ENCODE measurements around the gene PPP3CA. TPM values are rescaled to one million over a fixed set of nuclear protein-coding genes. Genes with fewer than 3 reads are reported as not detected.

The PPP3CA gene
- total RNA-seq, 1 experiment from 2014 or later: 129 TPM

DNA sequence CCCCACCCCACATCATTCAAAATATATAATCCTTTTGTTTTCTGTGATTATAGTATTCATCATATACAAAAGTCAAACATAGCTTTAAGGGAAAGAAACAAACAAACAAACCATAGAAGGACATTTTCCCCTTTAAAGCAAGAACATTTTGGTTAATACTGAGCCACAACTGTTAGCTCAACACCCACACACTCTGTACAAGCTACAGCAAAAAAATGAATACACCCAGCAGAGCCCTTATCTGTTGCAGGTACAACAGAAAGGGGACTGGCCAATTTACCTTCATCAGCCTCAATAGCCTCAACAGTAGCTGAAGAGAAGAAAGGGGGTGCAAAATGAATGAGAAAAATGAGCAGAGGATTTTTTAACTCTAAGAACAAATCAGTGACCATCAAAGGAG lies 318.4 kb downstream of the PPP3CA start:
- DNase-seq (ENCODE audit: low spot score): no peak
- CTCF ChIA-PET: no interaction called here
- Histone ChIP-seq H3K27ac (ENCODE audit: low read depth, low read length, poor library complexity, severe bottlenecking) (no peak overlapping the region), H3K9me3 (ENCODE audit: low read depth, low read length, poor library complexity, severe bottlenecking) (no peaks in the 10 kb centered on the region), H3K4me3 (ENCODE audit: low read depth, low read length, poor library complexity, severe bottlenecking) (no peak overlapping the region), H3K36me3 (ENCODE audit: insufficient read depth, low read length, poor library complexity, severe bottlenecking) (peaks cover 10% of the 10 kb centered on the region), H3K4me1 (ENCODE audit: insufficient read depth, low read length, poor library complexity, severe bottlenecking) (peaks cover 22% of the 10 kb centered on the region), H3K27me3 (replicated peaks; ENCODE audit: insufficient read depth, low read depth, low read length, poor library complexity) (no peaks in the 10 kb centered on the region)
- TF ChIP-seq EZH2 (IDR thresholded peaks at IDR 0.05; ENCODE audit: borderline replicate concordance, low read depth, low read length, poor library complexity, severe bottlenecking): no peak
- TF ChIP-seq, protein P1, sequence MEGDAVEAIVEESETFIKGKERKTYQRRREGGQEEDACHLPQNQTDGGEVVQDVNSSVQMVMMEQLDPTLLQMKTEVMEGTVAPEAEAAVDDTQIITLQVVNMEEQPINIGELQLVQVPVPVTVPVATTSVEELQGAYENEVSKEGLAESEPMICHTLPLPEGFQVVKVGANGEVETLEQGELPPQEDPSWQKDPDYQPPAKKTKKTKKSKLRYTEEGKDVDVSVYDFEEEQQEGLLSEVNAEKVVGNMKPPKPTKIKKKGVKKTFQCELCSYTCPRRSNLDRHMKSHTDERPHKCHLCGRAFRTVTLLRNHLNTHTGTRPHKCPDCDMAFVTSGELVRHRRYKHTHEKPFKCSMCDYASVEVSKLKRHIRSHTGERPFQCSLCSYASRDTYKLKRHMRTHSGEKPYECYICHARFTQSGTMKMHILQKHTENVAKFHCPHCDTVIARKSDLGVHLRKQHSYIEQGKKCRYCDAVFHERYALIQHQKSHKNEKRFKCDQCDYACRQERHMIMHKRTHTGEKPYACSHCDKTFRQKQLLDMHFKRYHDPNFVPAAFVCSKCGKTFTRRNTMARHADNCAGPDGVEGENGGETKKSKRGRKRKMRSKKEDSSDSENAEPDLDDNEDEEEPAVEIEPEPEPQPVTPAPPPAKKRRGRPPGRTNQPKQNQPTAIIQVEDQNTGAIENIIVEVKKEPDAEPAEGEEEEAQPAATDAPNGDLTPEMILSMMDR (conservative IDR thresholded peaks at IDR 0.05; ENCODE audit: low read depth, low read length): no peak
- BruUV-seq (replicated peaks): no TSS peak
- intact Hi-C loops (cut with micrococcal nuclease; ENCODE audit: unreplicated experiment): no loop called here
- POLR2A ChIA-PET (ENCODE audit: low non-redundant PET): no interaction called here

DNA sequence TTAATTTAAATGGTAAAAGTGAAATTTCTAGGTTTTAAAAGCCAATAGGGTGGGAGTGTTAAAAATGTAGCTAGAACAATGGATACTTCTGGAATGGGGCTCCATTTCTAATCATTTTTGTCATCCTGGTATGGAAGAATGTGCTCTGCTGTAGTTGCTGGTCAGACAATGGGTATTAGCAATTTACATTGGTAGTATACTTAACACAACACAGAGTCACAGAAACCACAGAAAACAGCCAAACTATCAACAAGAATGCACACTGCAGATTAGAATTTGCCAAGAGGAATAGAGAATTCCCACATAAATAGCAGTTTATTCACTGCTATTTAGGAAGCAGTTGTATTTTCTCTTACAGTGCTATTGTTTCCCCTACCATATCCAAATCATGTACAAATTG lies 319.6 kb downstream of the PPP3CA start:
- CTCF ChIA-PET: no interaction called here
- intact Hi-C loops (cut with micrococcal nuclease; ENCODE audit: unreplicated experiment): no loop called here
- Histone ChIP-seq H3K4me1 (ENCODE audit: insufficient read depth, low read length, poor library complexity, severe bottlenecking) (peaks cover 18% of the 10 kb centered on the region), H3K4me3 (ENCODE audit: low read depth, low read length, poor library complexity, severe bottlenecking) (no peak overlapping the region), H3K27ac (ENCODE audit: low read depth, low read length, poor library complexity, severe bottlenecking) (no peak overlapping the region), H3K9me3 (ENCODE audit: low read depth, low read length, poor library complexity, severe bottlenecking) (no peaks in the 10 kb centered on the region), H3K36me3 (ENCODE audit: insufficient read depth, low read length, poor library complexity, severe bottlenecking) (peaks cover 10% of the 10 kb centered on the region), H3K27me3 (replicated peaks; ENCODE audit: insufficient read depth, low read depth, low read length, poor library complexity) (no peaks in the 10 kb centered on the region)
- TF ChIP-seq EZH2 (IDR thresholded peaks at IDR 0.05; ENCODE audit: borderline replicate concordance, low read depth, low read length, poor library complexity, severe bottlenecking): no peak
- TF ChIP-seq, protein P1 (conservative IDR thresholded peaks at IDR 0.05; ENCODE audit: low read depth, low read length): no peak
- no peak for DNase-seq (ENCODE audit: low spot score)
- BruUV-seq (replicated peaks): no TSS peak
- POLR2A ChIA-PET (ENCODE audit: low non-redundant PET): no interaction called here

DNA sequence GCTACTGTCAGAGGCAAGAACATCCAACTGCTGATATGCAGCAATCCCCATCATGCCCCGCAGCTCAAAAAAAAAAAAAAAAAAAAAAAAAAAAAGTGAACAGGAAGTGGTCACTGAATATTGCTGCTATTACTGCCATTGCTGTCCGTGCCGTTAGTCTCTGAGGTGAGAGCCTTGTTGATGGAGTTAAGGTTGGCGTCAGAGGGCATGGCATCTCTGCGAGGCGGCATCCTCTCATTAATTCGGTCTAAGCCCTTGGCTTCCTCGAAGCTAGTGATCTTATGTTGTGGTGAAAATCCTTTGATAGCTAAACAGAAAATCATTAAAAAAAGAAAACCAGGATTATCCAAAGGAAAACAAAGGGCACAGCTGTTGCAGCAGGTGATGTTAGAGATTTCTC lies 321.6 kb downstream of the PPP3CA start:
- Histone ChIP-seq H3K36me3 (ENCODE audit: insufficient read depth, low read length, poor library complexity, severe bottlenecking) (peaks cover 7% of the 10 kb centered on the region), H3K27me3 (replicated peaks; ENCODE audit: insufficient read depth, low read depth, low read length, poor library complexity) (no peaks in the 10 kb centered on the region), H3K4me3 (ENCODE audit: low read depth, low read length, poor library complexity, severe bottlenecking) (no peak overlapping the region), H3K9me3 (ENCODE audit: low read depth, low read length, poor library complexity, severe bottlenecking) (no peaks in the 10 kb centered on the region), H3K27ac (ENCODE audit: low read depth, low read length, poor library complexity, severe bottlenecking) (no peak overlapping the region), H3K4me1 (ENCODE audit: insufficient read depth, low read length, poor library complexity, severe bottlenecking) (peaks cover 22% of the 10 kb centered on the region)
- no peak for DNase-seq (ENCODE audit: low spot score)
- no TSS peak for BruUV-seq (replicated peaks)
- CTCF ChIA-PET: no interaction called here
- intact Hi-C loops (cut with micrococcal nuclease; ENCODE audit: unreplicated experiment): no loop called here
- no peak for TF ChIP-seq EZH2 (IDR thresholded peaks at IDR 0.05; ENCODE audit: borderline replicate concordance, low read depth, low read length, poor library complexity, severe bottlenecking)
- TF ChIP-seq, protein P1 (conservative IDR thresholded peaks at IDR 0.05; ENCODE audit: low read depth, low read length): no peak
- POLR2A ChIA-PET (ENCODE audit: low non-redundant PET): no interaction called here

Data from A673 (cell line).